Type B pancreatic cell (in vitro differentiated cells): ENCODE results near the gene RIF1. TPM values are rescaled to one million over a fixed set of nuclear protein-coding genes. Genes with fewer than 3 reads are reported as not detected.

ENCODE experiments used
- DNase-seq: peaks from one replicate; pipeline ENCODE4 v3.0.0; 2021; ENCODE audit warnings: mixed read lengths; ENCODE audit not compliant: unreplicated experiment; ENCODE audit errors: extremely low spot score
- H3K27ac Mint-ChIP-seq: 2 replicates; pipeline ENCODE4 v1.8.0; 2021; ENCODE audit warnings: mild to moderate bottlenecking, mixed read lengths
- H3K27me3 Mint-ChIP-seq: 2 replicates; pipeline ENCODE4 v1.8.0; 2021; ENCODE audit warnings: mixed read lengths
- H3K36me3 Mint-ChIP-seq: 2 replicates; pipeline ENCODE4 v1.8.0; 2021; ENCODE audit warnings: mixed read lengths
- H3K4me1 Mint-ChIP-seq: one replicate; pipeline ENCODE4 v1.8.0; 2021; ENCODE audit warnings: mixed read lengths; ENCODE audit not compliant: unreplicated experiment
- H3K4me3 Mint-ChIP-seq: 2 replicates; pipeline ENCODE4 v1.8.0; 2021; ENCODE audit warnings: mild to moderate bottlenecking, mixed read lengths
- H3K9me3 Mint-ChIP-seq: 2 replicates; pipeline ENCODE4 v1.8.0; 2021; ENCODE audit warnings: mixed read lengths
- CTCF ChIP-seq: fragments of 200-600 bp; sonication (generic); conservative IDR thresholded peaks from 2 replicates; pipeline ENCODE4 v1.5.0; 2021; ENCODE audit warnings: antibody characterized with exemption, mild to moderate bottlenecking
- total RNA-seq: library from RNA; stranded (reverse); gene quantifications from 2 replicates; pipeline ENCODE4 v1.2.1, GENCODE V29; 2021; ENCODE audit warnings: low replicate concordance

The RIF1 gene
- total RNA-seq, 1 donor from 2014 or later = 48.7 TPM

- Mint-ChIP-seq H3K27me3 (no peaks in the 10 kb centered on the region), H3K4me1 (no peaks in the 10 kb centered on the region), H3K27ac (no peak overlapping the region), H3K9me3 (no peaks in the 10 kb centered on the region), H3K36me3 (peaks cover 18% of the 10 kb centered on the region), H3K4me3 (no peak overlapping the region)
- no peak for DNase-seq
- no peak for TF ChIP-seq CTCF
These were observed 29.4 kb downstream of the RIF1 start for GRCh38 chr2:151439127-151439526.

GRCh38 chr2:151459358-151459757, 49.7 kb downstream of the RIF1 start:
- peaks cover 50% of the 10 kb centered on the region for H3K36me3 Mint-ChIP-seq
- no peaks in the 10 kb centered on the region for H3K27me3 Mint-ChIP-seq
- no peak overlapping the region for H3K27ac Mint-ChIP-seq
- H3K4me3 Mint-ChIP-seq = no peak overlapping the region
- no peaks in the 10 kb centered on the region for H3K9me3 Mint-ChIP-seq
- no peak for TF ChIP-seq CTCF
- no peak for DNase-seq
- H3K4me1 Mint-ChIP-seq = no peaks in the 10 kb centered on the region

GRCh38 chr2:151465771-151466170, 56.1 kb downstream of the RIF1 start:
- no peak for TF ChIP-seq CTCF
- no peak overlapping the region for H3K27ac Mint-ChIP-seq
- no peaks in the 10 kb centered on the region for H3K27me3 Mint-ChIP-seq
- no peak overlapping the region for H3K4me3 Mint-ChIP-seq
- no peaks in the 10 kb centered on the region for H3K9me3 Mint-ChIP-seq
- no peak for DNase-seq
- H3K4me1 Mint-ChIP-seq = no peaks in the 10 kb centered on the region
- peaks cover 69% of the 10 kb centered on the region for H3K36me3 Mint-ChIP-seq

- no peak for TF ChIP-seq CTCF
- Mint-ChIP-seq H3K27ac (no peak overlapping the region), H3K27me3 (no peaks in the 10 kb centered on the region), H3K4me1 (no peaks in the 10 kb centered on the region), H3K36me3 (peaks cover 60% of the 10 kb centered on the region), H3K9me3 (no peaks in the 10 kb centered on the region), H3K4me3 (no peak overlapping the region)
- no peak for DNase-seq
These were observed 60.9 kb downstream of the RIF1 start for GRCh38 chr2:151470556-151470955.

GRCh38 chr2:151472966-151473365, 63.3 kb downstream of the RIF1 start:
- DNase-seq = no peak

More at GRCh38 chr2:151472966-151473365, 63.3 kb downstream of the RIF1 start:
- no peak for TF ChIP-seq CTCF
- Mint-ChIP-seq H3K4me3 (no peak overlapping the region), H3K4me1 (no peaks in the 10 kb centered on the region), H3K27me3 (no peaks in the 10 kb centered on the region), H3K27ac (no peak overlapping the region), H3K36me3 (peaks cover 56% of the 10 kb centered on the region), H3K9me3 (no peaks in the 10 kb centered on the region)
